CD14-positive monocyte (primary cell): Measurements from ENCODE around the gene IGHMBP2. TPM values are rescaled to one million over a fixed set of nuclear protein-coding genes. Genes with fewer than 3 reads are reported as not detected.

Source experiments
- DNase-seq, 3 donors: peaks; one replicate each; pipeline ENCODE4 v3.0.0-alpha.2; 2011 to 2022
- H2AFZ ChIP-seq: 2 replicates; pipeline ENCODE4 v1.6.0; 2012; ENCODE audit warnings: mild to moderate bottlenecking, low read depth, low read length, inconsistent platforms; ENCODE audit not compliant: insufficient read depth, poor library complexity, severe bottlenecking
- H3K27ac ChIP-seq, 2 donors: 1 replicate in 1 of 2; 2 replicates in 1 of 2; pipeline ENCODE4 v1.5.1; 2012 to 2013; ENCODE audit warnings: low read length in 2 of 2, control low read depth in 1 of 2, inconsistent platforms in 1 of 2, low read depth in 1 of 2, mild to moderate bottlenecking in 1 of 2
- H3K27me3 ChIP-seq, 2 donors: one replicate each; pipeline versions ENCODE4 v1.6.0 to v1.6.1; 2011 to 2013; ENCODE audit warnings: low read length in 2 of 2; ENCODE audit not compliant: control insufficient read depth in 2 of 2, insufficient read depth in 2 of 2
- H3K36me3 ChIP-seq, 2 donors: replicated peaks in 1 of 2; 1 replicate in 1 of 2; 2 replicates in 1 of 2; pipeline versions ENCODE4 v1.5.1 to v1.6.1; 2012 to 2013; ENCODE audit warnings: low read length in 2 of 2, control low read depth in 1 of 2, inconsistent platforms in 1 of 2, mild to moderate bottlenecking in 1 of 2; ENCODE audit not compliant: insufficient read depth in 2 of 2, control insufficient read depth in 1 of 2
- H3K4me1 ChIP-seq, 2 donors: 1 replicate in 1 of 2; 2 replicates in 1 of 2; pipeline versions ENCODE4 v1.5.1 to v1.6.1; 2012 to 2013; ENCODE audit warnings: low read length in 2 of 2, control low read depth in 1 of 2, inconsistent platforms in 1 of 2, mild to moderate bottlenecking in 1 of 2, moderate library complexity in 1 of 2; ENCODE audit not compliant: insufficient read depth in 2 of 2, control insufficient read depth in 1 of 2
- H3K4me2 ChIP-seq: replicated peaks from 2 replicates; pipeline ENCODE3; 2012; ENCODE audit warnings: low read length, moderate library complexity, mild to moderate bottlenecking; ENCODE audit not compliant: poor library complexity, severe bottlenecking; ENCODE audit errors: extremely low read depth
- H3K4me3 ChIP-seq, 3 experiments: fragments of 200-600 bp in 1 of 3; sonication (generic) in 1 of 3; replicated peaks in 1 of 3; 1 replicate in 2 of 3; 2 replicates in 1 of 3; pipeline ENCODE4 v1.5.1; 2011 to 2013; ENCODE audit warnings: low read length in 3 of 3, mild to moderate bottlenecking in 3 of 3, control low read depth in 2 of 3, low read depth in 2 of 3, inconsistent platforms in 1 of 3, moderate library complexity in 1 of 3
- H3K79me2 ChIP-seq: 2 replicates; pipeline ENCODE4 v1.6.0; 2012; ENCODE audit warnings: mild to moderate bottlenecking, control low read depth, inconsistent platforms, low read length, moderate library complexity; ENCODE audit not compliant: insufficient read depth
- H3K9ac ChIP-seq: 2 replicates; pipeline ENCODE4 v1.6.0; 2017; ENCODE audit warnings: low read length, mild to moderate bottlenecking; ENCODE audit not compliant: insufficient read depth, poor library complexity, severe bottlenecking
- H3K9me3 ChIP-seq, 2 donors: replicated peaks in 1 of 2; 1 replicate in 1 of 2; 2 replicates in 1 of 2; pipeline versions ENCODE4 v1.5.1 to v1.6.1; 2012 to 2013; ENCODE audit warnings: low read length in 2 of 2, control low read depth in 1 of 2; ENCODE audit not compliant: control insufficient read depth in 1 of 2, insufficient read depth in 1 of 2
- H4K20me1 ChIP-seq: 2 replicates; pipeline ENCODE4 v1.6.0; 2012; ENCODE audit warnings: mild to moderate bottlenecking, low read length, control low read depth, moderate library complexity; ENCODE audit not compliant: insufficient read depth
- H3K27ac Mint-ChIP-seq, 7 donors: one replicate each; pipeline ENCODE4 v1.8.0; 2020; ENCODE audit warnings: mild to moderate bottlenecking in 7 of 7, mixed read lengths in 7 of 7, moderate library complexity in 6 of 7, inconsistent platforms in 2 of 7
- H3K27me3 Mint-ChIP-seq, 3 donors: one replicate each; pipeline ENCODE4 v1.8.0; 2021 to 2022; ENCODE audit warnings: low read depth in 3 of 3, mild to moderate bottlenecking in 3 of 3, mixed read lengths in 3 of 3, moderate library complexity in 3 of 3, inconsistent platforms in 1 of 3
- H3K36me3 Mint-ChIP-seq, 2 donors: one replicate each; pipeline ENCODE4 v1.8.0; 2020; ENCODE audit warnings: mixed read lengths in 2 of 2, inconsistent platforms in 1 of 2, mild to moderate bottlenecking in 1 of 2
- H3K4me1 Mint-ChIP-seq: one replicate; pipeline ENCODE4 v1.8.0; 2020; ENCODE audit warnings: mild to moderate bottlenecking, mixed read lengths
- H3K4me3 Mint-ChIP-seq, 2 donors: one replicate each; pipeline ENCODE4 v1.8.0; 2020; ENCODE audit warnings: mild to moderate bottlenecking in 2 of 2, mixed read lengths in 2 of 2, moderate library complexity in 1 of 2
- H3K9me3 Mint-ChIP-seq, 7 donors: one replicate each; pipeline ENCODE4 v1.8.0; 2020 to 2022; ENCODE audit warnings: mixed read lengths in 7 of 7, mild to moderate bottlenecking in 6 of 7, moderate library complexity in 6 of 7, inconsistent platforms in 2 of 7
- WGBS: methylation state at CpG from one replicate; pipeline ENCODE4 v1.1.5; 2013; ENCODE audit warnings: missing lambda C conversion rate; ENCODE audit not compliant: insufficient coverage; 5-methylcytosine and 5-hydroxymethylcytosine counted together
- intact Hi-C, 2 donors: fragments of 100-400 bp; cut with micrococcal nuclease; formaldehyde crosslinking; loops; one replicate each; pipeline versions ENCODE4 v1.15.0 to v1.15.1; 2023
- polyA plus RNA-seq, 3 donors: library from polyadenylated mRNA; depleted of rRNA in 1 of 3; unstranded in 2 of 3; stranded (reverse) in 1 of 3; fragments of 300-500 nt in 2 of 3; fragments of >200 nt in 1 of 3; fragmentation: Illumina TruSeq in 2 of 3; gene quantifications; 1 replicate in 2 of 3; 2 replicates in 1 of 3; pipeline ENCODE4 v1.2.3, GENCODE V29; 2012 to 2021
- TF ChIP-seq, protein P1 (sequence below): fragments of 200-600 bp; IDR thresholded peaks from one replicate; pipeline ENCODE4 v1.8.0; 2022; ENCODE audit warnings: antibody characterized with exemption, mild to moderate bottlenecking

Gene IGHMBP2
- polyA plus RNA-seq, 3 donors = 3.9 to 14.9 (median 6.0) TPM

DNA sequence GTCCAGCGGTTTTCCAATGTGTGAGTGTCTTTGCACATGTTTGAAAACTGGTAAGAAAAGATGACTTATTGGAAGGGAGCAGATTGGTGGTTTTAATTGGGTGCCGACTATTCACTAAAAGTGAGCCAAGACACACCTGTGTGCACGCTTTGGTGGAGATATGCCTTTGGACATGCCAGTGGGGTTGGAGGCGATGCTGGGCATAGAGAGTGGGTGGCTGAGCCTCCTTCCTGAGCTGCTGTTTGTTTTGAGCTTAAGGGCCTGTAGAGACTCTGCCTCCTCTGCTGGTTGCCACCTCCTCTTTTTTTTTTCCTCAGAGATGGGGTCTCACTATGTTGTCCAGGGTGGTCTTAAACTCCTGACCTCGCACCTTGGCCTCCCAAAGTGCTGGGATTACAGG is 9.5 kb downstream of the IGHMBP2 start:
- no peak overlapping the region for H3K4me3 Mint-ChIP-seq
- H3K4me1 Mint-ChIP-seq = no peaks in the 10 kb centered on the region
- TF ChIP-seq, protein P1, sequence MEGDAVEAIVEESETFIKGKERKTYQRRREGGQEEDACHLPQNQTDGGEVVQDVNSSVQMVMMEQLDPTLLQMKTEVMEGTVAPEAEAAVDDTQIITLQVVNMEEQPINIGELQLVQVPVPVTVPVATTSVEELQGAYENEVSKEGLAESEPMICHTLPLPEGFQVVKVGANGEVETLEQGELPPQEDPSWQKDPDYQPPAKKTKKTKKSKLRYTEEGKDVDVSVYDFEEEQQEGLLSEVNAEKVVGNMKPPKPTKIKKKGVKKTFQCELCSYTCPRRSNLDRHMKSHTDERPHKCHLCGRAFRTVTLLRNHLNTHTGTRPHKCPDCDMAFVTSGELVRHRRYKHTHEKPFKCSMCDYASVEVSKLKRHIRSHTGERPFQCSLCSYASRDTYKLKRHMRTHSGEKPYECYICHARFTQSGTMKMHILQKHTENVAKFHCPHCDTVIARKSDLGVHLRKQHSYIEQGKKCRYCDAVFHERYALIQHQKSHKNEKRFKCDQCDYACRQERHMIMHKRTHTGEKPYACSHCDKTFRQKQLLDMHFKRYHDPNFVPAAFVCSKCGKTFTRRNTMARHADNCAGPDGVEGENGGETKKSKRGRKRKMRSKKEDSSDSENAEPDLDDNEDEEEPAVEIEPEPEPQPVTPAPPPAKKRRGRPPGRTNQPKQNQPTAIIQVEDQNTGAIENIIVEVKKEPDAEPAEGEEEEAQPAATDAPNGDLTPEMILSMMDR = no peak
- peaks cover 84 to 100% of the 10 kb centered on the region in 2 donors for H3K36me3 ChIP-seq
- no peak overlapping the region for H3K9ac ChIP-seq
- H3K4me1 ChIP-seq = no peaks in the 10 kb centered on the region
- no peaks in the 10 kb centered on the region for H3K27me3 ChIP-seq
- H3K79me2 ChIP-seq = no peaks in the 10 kb centered on the region
- 93% methylated on average over 5 of the region's 5 CpGs for WGBS
- no peaks in the 10 kb centered on the region for H3K27me3 Mint-ChIP-seq
- H4K20me1 ChIP-seq = no peaks in the 10 kb centered on the region
- no peak overlapping the region for H2AFZ ChIP-seq
- intact Hi-C loops = no loop called here
- H3K27ac Mint-ChIP-seq = peak overlapping the region in 2 of 7 donors; percentile 52 to 67
- H3K9me3 Mint-ChIP-seq = no peaks in the 10 kb centered on the region
- H3K9me3 ChIP-seq = no peaks in the 10 kb centered on the region
- no peak overlapping the region for H3K4me2 ChIP-seq
- no peak for DNase-seq
- H3K4me3 ChIP-seq = no peak overlapping the region
- H3K36me3 Mint-ChIP-seq = peaks cover 81 to 99% of the 10 kb centered on the region in 2 donors
- H3K27ac ChIP-seq = no peak overlapping the region

DNA sequence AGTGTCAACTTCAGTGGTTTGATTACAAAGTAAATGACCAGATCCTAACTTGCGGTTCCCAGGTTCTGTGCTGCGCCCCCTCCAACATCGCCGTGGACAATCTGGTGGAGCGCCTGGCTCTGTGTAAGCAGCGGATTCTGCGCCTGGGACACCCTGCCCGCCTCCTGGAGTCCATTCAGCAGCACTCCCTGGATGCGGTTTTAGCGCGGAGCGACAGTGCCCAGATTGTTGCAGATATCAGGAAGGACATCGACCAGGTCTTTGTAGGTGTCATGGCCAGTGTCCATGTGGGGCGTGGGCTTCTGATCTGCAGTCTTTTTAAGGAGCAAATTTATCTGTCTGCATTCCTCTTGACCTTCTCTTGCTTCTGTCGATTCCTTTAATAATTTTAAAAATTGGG is 11.1 kb downstream of the IGHMBP2 start:
- Mint-ChIP-seq H3K36me3 (peaks cover 87 to 100% of the 10 kb centered on the region in 2 donors), H3K27me3 (no peaks in the 10 kb centered on the region), H3K4me1 (no peaks in the 10 kb centered on the region), H3K27ac (no peak overlapping the region), H3K9me3 (no peaks in the 10 kb centered on the region), H3K4me3 (no peak overlapping the region)
- Histone ChIP-seq H3K4me1 (no peaks in the 10 kb centered on the region), H4K20me1 (no peaks in the 10 kb centered on the region), H3K9ac (no peak overlapping the region), H3K9me3 (no peaks in the 10 kb centered on the region), H3K4me3 (no peak overlapping the region), H3K79me2 (no peaks in the 10 kb centered on the region), H2AFZ (no peak overlapping the region), H3K4me2 (no peak overlapping the region), H3K36me3 (peaks cover 83 to 100% of the 10 kb centered on the region in 2 donors), H3K27me3 (no peaks in the 10 kb centered on the region), H3K27ac (no peak overlapping the region)
- no peak for DNase-seq
- WGBS = 99% methylated on average over 8 of the region's 15 CpGs
- TF ChIP-seq, protein P1 = no peak
- intact Hi-C loops = no loop called here
